Stimulated activated naive CD4-positive, alpha-beta T cell treated with Interleukin-2 at 50 U/mL for 16 hours (primary cell): Measurements from ENCODE around the gene ATAD5.
"Not testable (repeated sequence)": the region's sequence is repeated elsewhere in the genome, so short reads cannot be mapped to it uniquely, and the experiment has no call there.

Experiments
- DNase-seq: peaks from one replicate; lab custom pipeline; 2025; lab: John Stamatoyannopoulos, UW

ATAD5 gene

GRCh38 chr17:30831663-30832437, at the start of gene ATAD5:
Gene ATAD5, plus strand, starts transcription at chr17:30831966. Its CDS starts 382 bp downstream, at chr17:30832348.
- peak; percentile 88 for DNase-seq

GRCh38 chr17:30782206-30782605, 49.6 kb upstream of the ATAD5 start:
- DNase-seq: no peak

- DNase-seq: no peak
Measured at GRCh38 chr17:30788918-30789317, 42.8 kb upstream of the ATAD5 start.

- no peak for DNase-seq
Measured at GRCh38 chr17:30790279-30790678, 41.5 kb upstream of the ATAD5 start.

- DNase-seq: no peak
Measured at GRCh38 chr17:30793282-30793977, 38.3 kb upstream of the ATAD5 start.

GRCh38 chr17:30794372-30794771, 37.4 kb upstream of the ATAD5 start:
- no peak for DNase-seq

- no peak for DNase-seq
Measured at GRCh38 chr17:30796016-30796415, 35.8 kb upstream of the ATAD5 start.

- no peak for DNase-seq
Measured at GRCh38 chr17:30801671-30802070, 30.1 kb upstream of the ATAD5 start.

GRCh38 chr17:30805944-30806456, 25.8 kb upstream of the ATAD5 start:
- DNase-seq: no peak

- DNase-seq: no peak
Measured at GRCh38 chr17:30807896-30808295, 23.9 kb upstream of the ATAD5 start.

- no peak for DNase-seq
Measured at GRCh38 chr17:30808785-30809286, 22.9 kb upstream of the ATAD5 start.

- no peak for DNase-seq
Measured at GRCh38 chr17:30809867-30810266, 21.9 kb upstream of the ATAD5 start.

GRCh38 chr17:30812218-30813177, 19.3 kb upstream of the ATAD5 start:
- DNase-seq: no peak

GRCh38 chr17:30814236-30814635, 17.5 kb upstream of the ATAD5 start:
- DNase-seq: not testable (repeated sequence)

GRCh38 chr17:30814860-30815259, 16.9 kb upstream of the ATAD5 start:
- DNase-seq: not testable (repeated sequence)

- DNase-seq: no peak
Measured at GRCh38 chr17:30816165-30816564, 15.6 kb upstream of the ATAD5 start.

GRCh38 chr17:30819971-30820705, 11.6 kb upstream of the ATAD5 start:
- no peak for DNase-seq

GRCh38 chr17:30821871-30822723, 9.7 kb upstream of the ATAD5 start:
- DNase-seq: no peak

- not testable (repeated sequence) for DNase-seq
Measured at GRCh38 chr17:30822919-30823318, 8.8 kb upstream of the ATAD5 start.

- no peak for DNase-seq
Measured at GRCh38 chr17:30823421-30823820, 8.3 kb upstream of the ATAD5 start.
